Measurements from ENCODE around the gene FERMT3. TPM values are rescaled to one million over a fixed set of nuclear protein-coding genes. Genes with fewer than 3 reads are reported as not detected.

FERMT3 gene
- total RNA-seq, 1 donor from 2014 or later = 7.2 TPM

DNA sequence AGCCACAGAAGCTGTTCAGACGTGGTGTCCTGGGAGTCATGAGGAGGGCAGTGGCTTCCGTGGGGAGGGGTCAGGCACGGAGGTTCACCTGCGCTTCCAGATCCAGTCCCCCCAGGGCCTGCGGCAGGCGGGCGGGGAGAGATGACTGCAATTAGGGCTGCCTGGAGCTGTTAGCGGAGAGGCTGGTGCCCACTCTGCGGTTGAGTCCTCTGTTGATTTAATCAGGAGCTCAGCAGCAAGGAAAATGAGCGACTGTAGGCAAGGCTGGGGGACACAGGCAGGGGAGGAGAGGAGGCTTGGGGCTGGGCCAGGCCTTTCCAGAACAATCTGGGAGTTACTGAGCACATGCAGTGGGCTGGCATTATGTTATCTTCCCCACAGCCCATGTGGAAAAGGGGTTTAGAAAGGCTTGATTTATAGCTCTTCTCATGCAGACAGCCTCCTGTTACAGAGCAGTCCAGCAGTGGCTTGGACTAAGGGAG is 57.9 kb downstream of the FERMT3 start:
- no peak for DNase-seq

DNA sequence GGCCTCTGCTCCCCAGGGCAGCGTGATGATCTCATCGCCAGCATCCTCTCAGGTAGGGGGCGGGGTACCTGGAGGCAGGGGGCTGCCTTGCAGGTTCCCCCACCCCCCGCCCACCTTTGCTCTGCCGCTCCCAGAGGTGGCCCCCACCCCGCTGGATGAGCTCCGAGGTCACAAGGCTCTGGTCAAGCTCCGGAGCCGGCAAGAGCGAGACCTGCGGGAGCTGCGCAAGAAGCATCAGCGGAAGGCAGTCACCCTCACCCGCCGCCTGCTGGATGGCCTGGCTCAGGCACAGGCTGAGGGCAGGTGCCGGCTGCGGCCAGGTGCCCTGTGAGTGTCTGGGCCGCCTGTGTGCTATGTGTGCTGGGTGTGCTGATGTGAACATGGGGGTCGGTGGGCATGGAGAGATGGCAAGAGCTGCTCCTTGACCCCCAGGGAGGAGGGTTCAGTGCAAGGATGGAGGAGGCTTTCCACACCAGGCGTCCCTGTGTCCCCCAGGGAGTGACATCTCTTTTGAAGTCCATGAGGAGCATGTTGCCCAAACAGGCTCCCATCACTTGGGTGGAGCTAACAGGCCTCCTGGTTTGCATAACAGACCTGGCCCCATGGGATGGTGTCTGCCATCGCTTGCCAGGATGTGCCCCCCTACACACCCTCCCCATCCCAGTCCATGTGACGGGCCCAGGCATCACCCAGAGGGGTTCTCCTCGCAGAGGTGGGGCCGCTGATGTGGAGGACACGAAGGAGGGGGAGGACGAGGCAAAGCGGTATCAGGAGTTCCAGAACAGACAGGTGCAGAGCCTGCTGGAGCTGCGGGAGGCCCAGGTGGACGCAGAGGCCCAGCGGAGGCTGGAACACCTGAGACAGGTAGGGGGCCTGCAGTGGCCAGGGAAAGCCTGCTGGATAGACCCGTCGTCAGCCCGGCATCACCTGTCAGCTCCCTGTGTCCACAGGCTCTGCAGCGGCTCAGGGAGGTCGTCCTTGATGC is 58.9 kb downstream of the FERMT3 start:
- no peak for DNase-seq

DNA sequence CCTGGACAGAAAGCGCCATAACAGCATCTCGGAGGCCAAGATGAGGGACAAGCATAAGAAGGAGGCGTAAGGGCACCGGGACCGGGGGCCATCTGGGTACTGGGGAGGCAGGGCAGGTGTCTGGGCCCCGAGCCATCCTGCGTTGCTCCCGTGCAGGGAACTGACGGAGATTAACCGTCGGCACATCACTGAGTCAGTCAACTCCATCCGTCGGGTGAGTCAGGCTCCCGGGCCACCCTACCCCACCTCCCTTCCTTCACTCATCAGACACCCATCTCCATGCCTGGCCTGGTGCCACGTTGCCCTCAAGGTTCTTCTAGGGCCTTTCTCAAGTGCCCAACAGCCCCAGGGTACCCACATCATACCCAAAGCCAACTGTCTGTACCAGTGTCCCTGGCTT is 59.8 kb downstream of the FERMT3 start:
- DNase-seq = no peak

DNA sequence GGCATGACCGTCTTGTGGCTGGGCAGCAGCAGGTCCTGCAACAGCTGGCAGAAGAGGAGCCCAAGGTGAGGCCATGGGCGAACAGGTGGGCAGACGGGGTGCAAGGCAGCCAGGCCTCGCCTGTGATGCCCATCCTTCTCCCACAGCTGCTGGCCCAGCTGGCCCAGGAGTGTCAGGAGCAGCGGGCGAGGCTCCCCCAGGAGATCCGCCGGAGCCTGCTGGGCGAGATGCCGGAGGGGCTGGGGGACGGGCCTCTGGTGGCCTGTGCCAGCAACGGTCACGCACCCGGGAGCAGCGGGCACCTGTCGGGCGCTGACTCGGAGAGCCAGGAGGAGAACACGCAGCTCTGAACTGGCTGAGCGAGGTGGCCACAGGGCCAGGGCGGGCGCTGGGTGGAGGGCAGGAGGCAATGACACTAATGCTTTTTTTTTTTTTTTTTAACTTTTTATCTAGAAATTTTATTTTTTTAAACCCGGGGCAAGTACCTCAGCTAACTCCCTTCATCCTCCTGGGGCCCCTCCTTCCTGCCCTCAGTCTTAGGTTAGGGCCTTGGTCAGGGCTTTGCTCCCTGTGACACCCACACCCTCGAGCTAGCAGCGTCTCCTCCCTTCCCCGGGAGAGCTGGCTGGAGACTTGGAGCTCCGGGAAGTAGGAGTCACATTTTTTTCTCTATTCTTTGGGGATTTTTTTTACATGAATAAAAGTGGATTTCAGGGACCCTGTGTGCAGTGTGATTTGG is 60.9 kb downstream of the FERMT3 start:
- no peak for DNase-seq

DNA sequence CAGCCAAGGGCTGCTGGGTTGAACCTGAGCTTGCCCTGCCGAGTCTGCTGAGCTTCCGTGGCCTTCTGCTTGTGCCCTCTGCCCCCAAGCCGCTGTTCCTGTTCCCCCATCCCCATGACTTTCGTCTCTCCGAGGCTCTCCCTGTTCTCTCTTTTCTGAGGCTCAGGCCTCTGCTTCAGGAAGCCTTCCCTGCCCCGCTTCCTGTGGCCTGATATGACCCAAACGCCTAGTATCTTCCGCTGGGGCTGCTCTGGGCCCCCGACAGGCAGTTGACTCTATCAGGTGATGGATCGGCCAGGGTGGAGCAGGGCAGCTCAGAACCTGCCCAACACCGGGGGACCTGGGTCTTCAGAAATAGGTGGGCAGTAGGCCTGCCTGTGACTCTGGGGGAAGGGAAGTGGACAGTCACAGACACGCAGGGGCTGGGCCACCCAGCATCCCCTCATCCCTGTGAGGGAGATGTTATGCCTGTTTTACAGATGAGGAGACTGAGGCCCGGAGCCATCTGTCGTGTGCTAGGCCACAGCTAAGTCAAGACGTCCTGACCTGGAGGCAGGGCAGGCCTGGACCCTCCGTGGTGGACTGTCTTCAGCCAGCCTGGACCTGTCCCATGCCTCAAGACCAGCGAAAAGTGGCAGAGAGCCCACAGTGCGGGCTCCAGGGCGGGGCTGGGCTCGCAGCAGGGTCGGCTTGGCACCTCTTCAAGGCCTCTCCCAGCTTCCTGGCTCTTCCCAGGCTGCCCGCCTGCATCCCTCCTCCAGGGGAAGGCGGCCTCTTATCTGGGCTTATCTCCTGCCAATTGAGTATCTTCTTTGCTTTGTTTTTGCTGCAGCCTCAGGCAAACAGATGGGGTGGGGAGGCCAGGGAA is 61.7 kb downstream of the FERMT3 start:
- no peak for DNase-seq

DNA sequence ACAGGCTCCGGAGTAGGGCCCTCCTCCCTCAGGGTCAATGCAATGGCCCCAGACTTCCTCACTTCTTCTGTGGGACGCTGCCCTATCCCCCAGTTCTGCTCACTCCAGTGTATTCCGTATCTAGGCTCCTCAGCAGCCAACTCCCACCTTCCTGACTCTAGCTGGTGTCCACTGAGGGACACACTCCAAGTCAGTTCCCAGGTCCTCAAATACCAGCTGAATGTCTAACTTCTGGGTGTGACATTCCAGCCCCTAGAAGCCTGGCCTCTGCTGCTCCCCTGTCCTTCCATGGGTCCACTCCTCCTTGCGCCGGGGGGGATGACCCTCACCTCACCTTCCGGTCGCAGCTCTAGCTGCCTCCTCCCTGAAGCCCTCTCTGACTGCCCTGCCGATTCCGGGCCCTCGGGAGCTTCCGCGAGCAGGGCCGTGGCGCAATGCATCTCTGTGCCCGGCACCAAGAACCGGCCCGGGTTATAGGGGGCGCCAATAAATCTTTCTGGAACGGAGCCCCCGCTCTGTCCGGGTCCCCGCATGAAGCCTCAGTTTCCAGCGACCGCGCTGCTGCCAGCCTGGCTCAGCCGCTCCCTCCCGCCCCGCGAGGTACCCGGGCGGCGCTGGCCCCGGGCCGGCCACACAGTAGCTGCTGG is 62.5 kb downstream of the FERMT3 start:
- peak; percentile 51 for DNase-seq

DNA sequence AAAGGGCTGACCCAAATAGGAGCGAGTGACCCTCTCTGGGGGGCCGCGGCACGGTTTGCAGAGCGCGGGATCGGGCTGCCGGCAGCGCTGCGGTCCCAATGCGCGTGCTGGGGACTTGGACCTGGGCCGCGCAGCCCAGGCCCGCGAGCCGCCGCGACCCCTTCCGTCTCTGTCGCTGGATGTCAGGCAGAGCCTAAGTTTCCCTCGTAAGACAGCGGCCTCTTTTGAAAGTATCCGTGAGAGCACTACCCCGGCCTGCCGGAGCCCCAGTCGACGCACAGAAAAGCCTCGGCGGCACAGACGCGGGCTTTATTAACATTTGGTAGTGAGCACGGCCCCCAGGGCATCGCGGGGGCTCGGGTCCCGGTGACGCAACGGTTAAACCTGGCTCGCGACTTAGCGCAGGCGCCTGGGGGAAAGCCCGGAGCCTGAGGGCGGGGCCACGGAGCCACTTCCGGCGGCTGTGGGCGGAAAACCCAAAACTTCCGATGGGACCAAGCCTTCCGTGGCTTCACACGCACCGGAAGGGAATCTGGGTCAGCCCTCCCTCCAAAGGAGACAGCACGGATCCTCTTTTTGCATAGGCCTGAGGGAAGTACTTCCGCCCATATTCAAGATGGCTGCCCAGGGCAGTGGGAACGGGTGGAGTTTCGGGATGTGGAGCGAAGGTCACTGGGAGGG is 63.2 kb downstream of the FERMT3 start:
- DNase-seq = peak; percentile 99

Other genes starting within 250 kb of the FERMT3 start
- gene COX8A, start 232.1 kb upstream of the FERMT3 start, total RNA-seq = 218 TPM
- gene OTUB1, start 220.3 kb upstream of the FERMT3 start, total RNA-seq = 29.2 TPM
- 1.6 TPM for gene FLRT1, start 170.8 kb upstream of the FERMT3 start, total RNA-seq
- 23.1 TPM for gene MACROD1, start 40.6 kb upstream of the FERMT3 start, total RNA-seq
- gene STIP1, start 20.6 kb upstream of the FERMT3 start, total RNA-seq = 67.6 TPM
- gene TRPT1, start 19.5 kb downstream of the FERMT3 start, total RNA-seq = 13.7 TPM
- gene NUDT22, start 19.6 kb downstream of the FERMT3 start, total RNA-seq = 13.7 TPM
- gene DNAJC4, start 23.8 kb downstream of the FERMT3 start, total RNA-seq = 15.2 TPM
- 31.9 TPM for gene VEGFB, start 27.9 kb downstream of the FERMT3 start, total RNA-seq
- 39.4 TPM for gene FKBP2, start 34.4 kb downstream of the FERMT3 start, total RNA-seq
- gene PPP1R14B, start 40.2 kb downstream of the FERMT3 start, total RNA-seq = 43.1 TPM
- 17.4 TPM for gene PLCB3, start 44.8 kb downstream of the FERMT3 start, total RNA-seq
- 27.5 TPM for gene BAD, start 77.9 kb downstream of the FERMT3 start, total RNA-seq
- 4.7 TPM for gene GPR137, start 79.1 kb downstream of the FERMT3 start, total RNA-seq
- not detected for gene KCNK4, start 84.6 kb downstream of the FERMT3 start, total RNA-seq
- 0.39 TPM for gene CATSPERZ, start 93.6 kb downstream of the FERMT3 start, total RNA-seq
- 12.0 TPM for gene ESRRA, start 98.8 kb downstream of the FERMT3 start, total RNA-seq
- 108 TPM for gene TRMT112, start 110.8 kb downstream of the FERMT3 start, total RNA-seq
- gene PRDX5, start 111.4 kb downstream of the FERMT3 start, total RNA-seq = 81.9 TPM
- 5.9 TPM for gene CCDC88B, start 133.5 kb downstream of the FERMT3 start, total RNA-seq
- 9.7 TPM for gene RPS6KA4, start 152.4 kb downstream of the FERMT3 start, total RNA-seq